WI38 (cell line): ENCODE data around the gene FLAD1.

ENCODE experiments used
- H3K4me3 ChIP-seq: 2 replicates; pipeline ENCODE4 v1.5.1; 2011; ENCODE audit warnings: low read depth, mild to moderate bottlenecking, control low read depth, low read length
- TF ChIP-seq, protein P1 (sequence below): IDR thresholded peaks from 2 replicates; pipeline ENCODE4 v1.5.1; 2012; ENCODE audit warnings: low read depth, mild to moderate bottlenecking, control low read depth, low read length

Gene FLAD1

DNA sequence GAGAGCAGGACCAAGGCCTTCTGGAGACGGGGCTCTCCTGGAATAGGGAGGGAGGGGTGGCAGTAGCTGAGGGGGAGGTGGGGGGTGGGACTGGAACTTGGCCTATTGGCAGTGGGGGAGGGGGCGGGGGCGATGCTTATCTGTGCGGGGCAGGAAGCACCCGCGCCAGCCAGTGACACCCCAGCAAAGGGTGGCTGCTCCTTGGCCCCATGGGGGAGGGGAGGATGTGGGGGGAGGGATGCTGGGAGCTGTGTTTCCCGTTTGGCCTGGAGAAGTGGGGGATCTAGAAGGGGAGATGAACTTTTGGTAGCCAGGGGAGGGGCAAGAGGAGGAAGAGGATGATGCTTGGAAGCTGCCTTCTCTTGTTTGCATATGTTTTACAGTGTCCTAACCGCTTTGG lies 30.5 kb downstream of the FLAD1 start:
- TF ChIP-seq, protein P1, sequence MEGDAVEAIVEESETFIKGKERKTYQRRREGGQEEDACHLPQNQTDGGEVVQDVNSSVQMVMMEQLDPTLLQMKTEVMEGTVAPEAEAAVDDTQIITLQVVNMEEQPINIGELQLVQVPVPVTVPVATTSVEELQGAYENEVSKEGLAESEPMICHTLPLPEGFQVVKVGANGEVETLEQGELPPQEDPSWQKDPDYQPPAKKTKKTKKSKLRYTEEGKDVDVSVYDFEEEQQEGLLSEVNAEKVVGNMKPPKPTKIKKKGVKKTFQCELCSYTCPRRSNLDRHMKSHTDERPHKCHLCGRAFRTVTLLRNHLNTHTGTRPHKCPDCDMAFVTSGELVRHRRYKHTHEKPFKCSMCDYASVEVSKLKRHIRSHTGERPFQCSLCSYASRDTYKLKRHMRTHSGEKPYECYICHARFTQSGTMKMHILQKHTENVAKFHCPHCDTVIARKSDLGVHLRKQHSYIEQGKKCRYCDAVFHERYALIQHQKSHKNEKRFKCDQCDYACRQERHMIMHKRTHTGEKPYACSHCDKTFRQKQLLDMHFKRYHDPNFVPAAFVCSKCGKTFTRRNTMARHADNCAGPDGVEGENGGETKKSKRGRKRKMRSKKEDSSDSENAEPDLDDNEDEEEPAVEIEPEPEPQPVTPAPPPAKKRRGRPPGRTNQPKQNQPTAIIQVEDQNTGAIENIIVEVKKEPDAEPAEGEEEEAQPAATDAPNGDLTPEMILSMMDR, result no peak
- H3K4me3 ChIP-seq, result no peak overlapping the region

DNA sequence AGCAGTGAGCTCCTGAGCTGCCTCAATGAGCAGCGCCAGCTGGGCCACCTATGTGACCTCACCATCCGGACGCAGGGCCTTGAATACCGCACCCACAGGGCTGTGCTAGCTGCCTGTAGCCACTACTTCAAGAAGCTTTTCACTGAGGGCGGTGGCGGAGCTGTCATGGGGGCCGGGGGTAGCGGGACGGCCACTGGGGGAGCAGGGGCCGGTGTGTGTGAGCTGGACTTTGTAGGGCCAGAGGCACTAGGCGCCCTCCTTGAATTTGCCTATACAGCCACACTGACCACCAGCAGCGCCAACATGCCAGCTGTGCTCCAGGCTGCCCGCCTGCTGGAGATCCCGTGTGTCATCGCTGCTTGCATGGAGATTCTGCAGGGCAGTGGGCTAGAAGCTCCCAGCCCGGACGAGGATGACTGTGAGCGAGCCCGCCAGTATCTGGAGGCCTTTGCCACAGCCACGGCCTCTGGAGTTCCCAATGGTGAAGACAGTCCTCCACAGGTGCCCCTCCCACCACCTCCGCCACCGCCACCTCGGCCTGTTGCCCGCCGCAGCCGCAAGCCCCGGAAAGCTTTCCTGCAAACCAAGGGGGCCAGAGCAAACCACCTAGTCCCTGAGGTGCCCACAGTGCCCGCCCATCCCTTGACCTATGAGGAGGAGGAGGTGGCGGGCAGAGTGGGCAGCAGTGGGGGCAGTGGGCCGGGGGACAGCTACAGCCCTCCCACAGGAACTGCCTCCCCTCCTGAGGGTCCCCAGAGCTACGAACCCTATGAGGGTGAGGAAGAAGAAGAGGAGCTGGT lies 31.8 kb downstream of the FLAD1 start:
- TF ChIP-seq, protein P1, result no peak
- no peak overlapping the region for H3K4me3 ChIP-seq

DNA sequence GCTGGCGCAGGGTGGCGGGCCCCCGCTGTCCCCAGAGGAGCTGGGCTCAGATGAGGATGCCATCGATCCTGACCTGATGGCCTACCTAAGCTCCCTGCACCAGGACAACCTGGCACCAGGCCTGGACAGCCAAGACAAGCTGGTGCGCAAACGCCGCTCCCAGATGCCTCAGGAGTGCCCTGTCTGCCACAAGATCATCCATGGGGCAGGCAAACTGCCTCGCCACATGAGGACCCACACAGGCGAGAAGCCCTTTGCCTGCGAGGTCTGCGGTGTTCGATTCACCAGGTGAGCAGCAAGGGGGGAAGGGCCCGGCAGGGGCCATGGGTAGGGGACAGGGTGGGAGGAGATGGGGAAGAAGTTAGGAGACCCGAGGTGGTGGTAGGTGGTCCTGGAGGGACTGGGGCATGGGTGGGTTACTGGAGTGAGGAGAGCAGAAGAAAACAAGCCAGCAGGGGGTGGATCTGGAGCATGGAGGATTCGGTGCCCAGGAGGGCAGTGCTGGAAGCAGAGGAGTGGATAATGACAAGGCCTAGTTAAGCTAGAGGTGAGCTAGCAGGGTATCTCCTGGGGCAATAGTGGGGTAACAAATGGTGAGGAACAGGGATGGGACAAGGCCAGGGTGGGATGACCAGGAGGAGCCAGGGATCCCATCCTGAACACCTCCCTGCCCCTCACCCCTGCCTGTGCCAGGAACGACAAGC lies 32.5 kb downstream of the FLAD1 start:
- TF ChIP-seq, protein P1, result no peak
- H3K4me3 ChIP-seq, result no peak overlapping the region

DNA sequence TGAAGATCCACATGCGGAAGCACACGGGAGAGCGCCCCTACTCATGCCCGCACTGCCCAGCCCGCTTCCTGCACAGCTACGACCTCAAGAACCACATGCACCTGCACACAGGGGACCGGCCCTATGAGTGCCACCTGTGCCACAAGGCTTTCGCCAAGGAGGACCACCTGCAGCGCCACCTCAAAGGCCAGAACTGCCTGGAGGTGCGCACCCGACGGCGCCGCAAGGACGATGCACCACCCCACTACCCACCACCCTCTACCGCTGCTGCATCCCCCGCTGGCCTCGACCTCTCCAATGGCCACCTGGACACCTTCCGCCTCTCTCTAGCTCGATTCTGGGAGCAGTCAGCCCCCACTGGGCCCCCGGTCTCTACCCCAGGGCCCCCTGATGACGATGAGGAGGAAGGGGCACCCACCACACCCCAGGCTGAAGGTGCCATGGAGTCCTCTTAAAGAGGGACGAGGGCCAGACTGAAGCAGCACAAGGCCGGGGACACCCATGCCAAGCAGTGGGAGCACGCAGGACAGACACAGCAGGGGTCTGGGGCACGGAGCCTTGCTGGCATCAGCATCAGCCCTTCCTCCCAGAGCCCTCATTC lies 33.2 kb downstream of the FLAD1 start:
- no peak overlapping the region for H3K4me3 ChIP-seq
- TF ChIP-seq, protein P1, result no peak

DNA sequence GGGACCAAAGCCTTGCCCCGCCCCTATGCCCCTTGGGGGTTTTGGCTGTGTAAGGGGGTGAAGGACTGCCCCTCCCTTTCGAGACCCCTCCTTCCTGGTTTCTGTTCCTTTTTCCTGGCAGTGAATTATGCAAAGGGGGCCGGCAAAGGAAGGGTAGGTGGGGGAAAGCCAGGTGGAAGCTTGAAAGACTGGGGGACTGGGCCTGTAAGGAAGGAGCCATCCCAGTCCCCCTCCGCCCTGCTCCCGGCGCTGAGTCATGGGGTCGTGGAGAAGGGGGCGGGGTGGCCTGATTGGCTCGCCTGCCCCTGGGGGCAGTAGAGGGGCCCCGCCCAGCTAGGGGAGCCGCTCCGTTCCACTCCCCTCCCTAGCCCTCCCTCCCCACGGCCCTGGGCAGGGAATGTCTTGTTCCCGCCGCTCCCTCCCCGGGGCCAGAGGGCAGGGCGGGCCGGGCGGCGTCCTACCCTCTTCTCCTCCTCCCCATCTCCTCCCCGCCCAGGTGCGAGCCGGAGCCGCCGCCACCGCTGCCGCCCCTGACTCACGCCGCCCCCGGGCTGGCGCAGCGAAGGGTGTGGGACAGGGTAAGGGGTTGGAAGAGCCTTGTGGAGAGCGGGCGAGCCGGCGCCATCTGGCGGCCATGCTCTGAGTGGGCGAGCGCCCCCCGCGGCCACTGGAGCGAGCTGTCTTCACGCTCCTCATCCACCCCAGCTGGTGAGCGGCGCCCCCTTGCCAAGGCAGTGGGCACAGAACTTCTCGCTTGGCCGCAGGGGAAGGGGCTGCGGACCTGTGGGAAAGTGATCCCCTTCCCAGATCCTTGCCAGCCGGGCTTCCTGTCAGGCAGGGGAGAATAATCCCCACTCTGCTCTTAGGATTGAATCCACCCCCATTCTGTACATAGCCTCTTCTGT lies 34.1 kb downstream of the FLAD1 start:
- H3K4me3 ChIP-seq, result peak overlapping the region; percentile 44
- TF ChIP-seq, protein P1, result peak; percentile 98

DNA sequence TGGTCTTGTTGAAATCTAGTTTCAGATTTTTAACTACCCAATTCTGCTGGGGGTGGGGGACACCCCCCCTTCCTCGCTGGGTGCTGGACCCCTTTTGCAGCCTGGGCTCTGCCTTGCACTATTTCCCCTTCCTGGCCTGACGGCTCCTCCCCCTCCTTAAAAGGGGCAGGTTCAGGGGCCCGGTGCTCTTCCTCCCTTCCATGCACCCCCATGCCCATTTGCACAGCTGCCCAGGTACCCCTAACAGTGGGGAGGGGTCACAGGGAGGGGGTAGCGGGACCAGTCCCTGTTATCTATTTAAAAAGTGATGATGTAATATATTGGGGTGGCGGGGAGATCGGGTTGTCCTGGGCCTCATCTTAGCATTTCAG lies 34.8 kb downstream of the FLAD1 start:
- H3K4me3 ChIP-seq, result peak overlapping the region; percentile 44; the same call in 1 of the 2 replicates
- TF ChIP-seq, protein P1, result no peak
